ENCODE measurements around the gene ZNF641.
A peak's percentile ranks its signal among the peaks of the same experiment; 100 is the strongest.

ZNF641 gene

DNA sequence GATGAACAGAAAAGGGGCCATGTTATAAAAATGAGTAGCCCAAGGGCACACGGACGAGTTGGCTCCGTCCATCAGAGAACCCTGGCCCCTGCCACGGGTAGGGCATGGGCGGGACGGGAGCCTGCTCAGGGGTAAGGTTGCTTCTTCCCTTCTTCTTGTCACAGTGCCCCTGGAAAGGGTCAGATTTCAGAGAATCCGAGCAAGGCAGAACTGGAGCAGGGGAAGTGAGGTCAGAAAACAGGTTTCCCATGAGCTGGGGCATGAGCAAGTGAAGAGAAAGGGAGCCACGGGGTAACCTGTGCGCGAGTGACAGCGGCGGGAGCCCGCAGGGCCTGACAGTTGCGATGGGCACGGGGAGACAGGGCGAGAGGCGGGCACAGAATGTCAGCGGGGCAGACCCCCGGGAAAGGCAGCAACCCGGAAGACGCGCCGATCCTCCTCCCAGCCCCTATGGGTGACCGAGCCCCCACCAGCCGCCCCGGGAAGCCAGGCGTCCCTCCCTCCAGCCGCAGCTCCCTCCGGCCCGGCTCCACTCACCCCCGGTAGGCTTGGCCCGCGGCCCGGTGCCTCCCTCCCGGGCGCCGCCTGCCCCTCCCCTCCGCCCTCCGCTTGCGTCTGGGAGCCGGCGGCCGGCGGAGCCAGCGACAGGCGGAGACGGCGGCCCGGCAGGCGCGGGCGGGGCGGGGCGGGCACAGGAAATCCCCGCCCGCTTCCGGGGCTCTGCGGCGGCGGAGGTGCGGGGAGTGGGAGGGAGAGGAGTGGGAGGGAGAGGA lies at the start of gene ZNF641:
Gene ZNF641 (minus strand): TSS at position 671 of the 773 bp plus-strand sequence. CDS start 2,829 bp downstream, outside the sequence.
- Histone ChIP-seq H3K27me3 (ENCODE audit: control insufficient read depth, insufficient read depth, low read length) (peaks cover 23% of the 10 kb centered on the region; the same call in 1 of the 2 replicates), H3K36me3 (ENCODE audit: control insufficient read depth, insufficient read depth, low read length) (peaks cover 11% of the 10 kb centered on the region), H3K9me3 (ENCODE audit: control insufficient read depth, insufficient read depth, low read depth, low read length) (no peaks in the 10 kb centered on the region), H3K27ac (ENCODE audit: low read depth, low read length) (no peak within 1 kb of the TSS), H3K4me3 (ENCODE audit: low read depth, low read length) (peak within 1 kb of the TSS; percentile 97), H3K4me1 (ENCODE audit: control insufficient read depth, insufficient read depth, low read length) (peaks cover 5% of the 10 kb centered on the region; the same call in 1 of the 2 replicates), H3K9ac (ENCODE audit: low read length) (peak within 1 kb of the TSS; percentile 64)

DNA sequence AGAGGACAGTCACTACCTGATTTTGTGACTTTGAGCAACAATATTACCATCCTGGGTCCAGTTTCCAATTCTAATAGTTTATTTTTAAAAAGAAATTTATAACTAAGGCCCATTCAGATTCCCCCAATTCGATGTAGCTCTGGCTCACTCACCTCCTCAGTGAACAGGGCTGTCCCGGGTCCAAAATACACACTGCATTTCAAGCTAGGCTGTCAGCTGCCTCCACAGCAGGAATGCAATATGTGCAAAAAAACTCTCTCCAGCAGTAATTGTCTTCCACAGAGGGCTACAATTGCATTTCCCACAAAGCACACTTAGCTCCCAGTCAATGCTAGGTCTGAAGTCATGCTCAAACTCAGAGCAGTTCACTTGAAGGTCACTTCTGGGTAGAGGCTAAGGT lies 39.3 kb upstream of the ZNF641 start:
- H3K27me3 ChIP-seq (ENCODE audit: control insufficient read depth, insufficient read depth, low read length), result peaks cover 19% of the 10 kb centered on the region; the same call in 1 of the 2 replicates
- H3K4me1 ChIP-seq (ENCODE audit: control insufficient read depth, insufficient read depth, low read length), result no peaks in the 10 kb centered on the region
- no peak overlapping the region for H3K9ac ChIP-seq (ENCODE audit: low read length)
- H3K4me3 ChIP-seq (ENCODE audit: low read depth, low read length), result no peak overlapping the region
- no peaks in the 10 kb centered on the region for H3K36me3 ChIP-seq (ENCODE audit: control insufficient read depth, insufficient read depth, low read length)
- H3K9me3 ChIP-seq (ENCODE audit: control insufficient read depth, insufficient read depth, low read depth, low read length), result peaks cover 2% of the 10 kb centered on the region; the same call in 1 of the 2 replicates
- H3K27ac ChIP-seq (ENCODE audit: low read depth, low read length), result no peak overlapping the region

DNA sequence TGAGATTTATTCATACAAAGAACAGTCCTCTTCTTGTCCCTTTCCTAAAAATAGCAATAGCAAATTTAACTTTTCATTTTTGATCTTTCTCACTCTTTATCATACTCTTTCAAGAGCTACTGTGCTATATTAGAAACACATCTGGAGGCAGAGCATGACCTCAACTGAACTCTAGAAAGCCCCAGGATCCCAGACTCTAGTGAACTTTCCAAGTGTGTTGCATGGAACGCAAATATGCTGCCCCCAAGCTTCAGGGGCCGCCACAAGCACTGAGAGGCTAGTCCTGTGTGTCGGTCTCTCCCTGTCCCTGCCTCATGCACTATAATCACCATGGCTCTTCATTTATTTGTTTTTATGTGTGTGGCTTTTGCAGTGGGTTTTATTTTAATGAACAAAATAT lies 38.7 kb upstream of the ZNF641 start:
- H3K4me3 ChIP-seq (ENCODE audit: low read depth, low read length), result no peak overlapping the region
- H3K36me3 ChIP-seq (ENCODE audit: control insufficient read depth, insufficient read depth, low read length), result no peaks in the 10 kb centered on the region
- no peaks in the 10 kb centered on the region for H3K4me1 ChIP-seq (ENCODE audit: control insufficient read depth, insufficient read depth, low read length)
- peaks cover 2% of the 10 kb centered on the region; the same call in 1 of the 2 replicates for H3K9me3 ChIP-seq (ENCODE audit: control insufficient read depth, insufficient read depth, low read depth, low read length)
- no peak overlapping the region for H3K9ac ChIP-seq (ENCODE audit: low read length)
- peaks cover 13% of the 10 kb centered on the region; the same call in 1 of the 2 replicates for H3K27me3 ChIP-seq (ENCODE audit: control insufficient read depth, insufficient read depth, low read length)
- H3K27ac ChIP-seq (ENCODE audit: low read depth, low read length), result no peak overlapping the region

DNA sequence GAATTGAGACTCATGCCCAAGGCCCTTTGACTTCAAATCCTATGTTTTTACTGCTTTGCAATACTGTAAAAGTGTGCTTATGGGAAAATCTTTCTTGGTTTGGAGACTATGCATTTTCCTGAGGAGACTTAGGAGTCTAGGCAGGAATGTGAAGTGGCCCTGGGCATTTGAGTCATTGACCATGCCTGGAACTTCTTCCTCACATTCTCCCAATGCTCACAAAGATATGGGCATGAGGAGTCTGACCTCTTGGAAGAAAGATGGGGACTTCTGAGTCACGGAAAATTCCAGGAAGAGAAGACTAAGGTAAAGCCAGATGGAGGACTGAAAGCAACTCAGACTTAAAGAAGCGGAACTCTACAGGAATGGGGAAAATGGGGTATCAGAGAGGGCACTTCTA lies 38.2 kb upstream of the ZNF641 start:
- Histone ChIP-seq H3K27ac (ENCODE audit: low read depth, low read length) (no peak overlapping the region), H3K9ac (ENCODE audit: low read length) (no peak overlapping the region), H3K4me1 (ENCODE audit: control insufficient read depth, insufficient read depth, low read length) (no peaks in the 10 kb centered on the region), H3K9me3 (ENCODE audit: control insufficient read depth, insufficient read depth, low read depth, low read length) (peaks cover 2% of the 10 kb centered on the region; the same call in 1 of the 2 replicates), H3K4me3 (ENCODE audit: low read depth, low read length) (no peak overlapping the region), H3K36me3 (ENCODE audit: control insufficient read depth, insufficient read depth, low read length) (no peaks in the 10 kb centered on the region), H3K27me3 (ENCODE audit: control insufficient read depth, insufficient read depth, low read length) (peaks cover 10% of the 10 kb centered on the region; the same call in 1 of the 2 replicates)

DNA sequence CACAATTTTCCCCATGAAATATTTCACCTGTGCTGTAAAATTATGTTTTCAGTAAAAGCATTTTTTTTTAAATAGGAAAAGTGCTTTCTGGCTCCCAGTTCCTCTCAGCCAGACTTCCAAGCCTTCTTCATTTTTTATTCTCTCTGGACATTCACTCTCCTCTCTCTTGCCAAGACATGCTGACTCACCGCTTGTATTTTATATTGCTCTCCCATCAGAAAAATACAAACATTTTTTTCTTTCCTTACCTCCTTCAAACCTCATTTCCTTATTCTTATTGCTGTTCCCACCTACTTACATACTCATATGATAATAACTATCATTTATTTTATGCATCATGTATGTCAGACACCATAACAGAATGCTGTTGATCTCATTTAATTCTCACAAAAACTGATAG lies 37.7 kb upstream of the ZNF641 start:
- Histone ChIP-seq H3K9me3 (ENCODE audit: control insufficient read depth, insufficient read depth, low read depth, low read length) (peaks cover 2% of the 10 kb centered on the region; the same call in 1 of the 2 replicates), H3K4me1 (ENCODE audit: control insufficient read depth, insufficient read depth, low read length) (no peaks in the 10 kb centered on the region), H3K36me3 (ENCODE audit: control insufficient read depth, insufficient read depth, low read length) (no peaks in the 10 kb centered on the region), H3K27ac (ENCODE audit: low read depth, low read length) (no peak overlapping the region), H3K9ac (ENCODE audit: low read length) (no peak overlapping the region), H3K27me3 (ENCODE audit: control insufficient read depth, insufficient read depth, low read length) (peaks cover 10% of the 10 kb centered on the region; the same call in 1 of the 2 replicates), H3K4me3 (ENCODE audit: low read depth, low read length) (no peak overlapping the region)

DNA sequence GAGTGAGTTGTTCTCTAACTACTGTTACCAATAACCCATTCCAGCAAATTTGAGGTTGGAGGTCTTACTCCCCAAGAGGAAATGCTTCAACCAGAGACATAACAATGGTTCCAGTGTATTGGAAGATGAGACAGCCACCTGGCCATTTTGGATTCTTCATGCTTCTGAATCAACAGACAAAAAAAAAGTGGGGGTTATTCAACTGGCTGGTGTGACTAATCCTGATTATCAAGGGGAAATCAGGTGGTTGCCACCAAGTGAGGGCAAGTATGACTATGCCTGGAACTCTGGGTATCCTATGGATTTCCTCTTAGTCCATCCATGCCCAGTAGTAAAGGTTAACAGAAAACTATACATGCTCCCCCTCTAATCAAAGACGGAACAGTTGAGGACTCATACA lies 29.9 kb upstream of the ZNF641 start:
- H3K27me3 ChIP-seq (ENCODE audit: control insufficient read depth, insufficient read depth, low read length), result peaks cover 15% of the 10 kb centered on the region; the same call in 1 of the 2 replicates
- no peak overlapping the region for H3K27ac ChIP-seq (ENCODE audit: low read depth, low read length)
- no peaks in the 10 kb centered on the region for H3K36me3 ChIP-seq (ENCODE audit: control insufficient read depth, insufficient read depth, low read length)

DNA sequence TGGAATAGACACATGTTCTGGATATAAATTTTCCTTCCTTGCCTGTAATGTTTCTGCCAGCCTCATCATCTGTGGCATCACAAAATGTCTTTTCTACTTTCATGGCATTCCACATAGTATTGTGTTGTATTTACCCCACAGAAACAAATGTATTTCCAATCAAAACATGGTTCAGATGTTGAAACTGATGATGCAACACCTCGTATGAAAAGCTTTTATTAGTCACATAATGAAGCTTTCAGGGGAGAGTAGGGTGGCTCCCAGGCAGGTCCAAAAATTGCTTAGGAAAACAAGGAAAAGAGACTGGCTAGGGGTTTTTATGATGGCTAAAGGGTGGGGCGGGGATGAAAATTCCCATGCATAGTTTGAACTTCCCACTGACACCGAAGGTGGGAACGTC lies 29.1 kb upstream of the ZNF641 start:
- Histone ChIP-seq H3K4me3 (ENCODE audit: low read depth, low read length) (no peak overlapping the region), H3K27me3 (ENCODE audit: control insufficient read depth, insufficient read depth, low read length) (peaks cover 19% of the 10 kb centered on the region), H3K9ac (ENCODE audit: low read length) (no peak overlapping the region), H3K4me1 (ENCODE audit: control insufficient read depth, insufficient read depth, low read length) (no peaks in the 10 kb centered on the region), H3K36me3 (ENCODE audit: control insufficient read depth, insufficient read depth, low read length) (no peaks in the 10 kb centered on the region), H3K9me3 (ENCODE audit: control insufficient read depth, insufficient read depth, low read depth, low read length) (no peaks in the 10 kb centered on the region), H3K27ac (ENCODE audit: low read depth, low read length) (no peak overlapping the region)

More for the DNA sequence above, 29.9 kb upstream of the ZNF641 start:
- H3K9me3 ChIP-seq (ENCODE audit: control insufficient read depth, insufficient read depth, low read depth, low read length), result peaks cover 2% of the 10 kb centered on the region; the same call in 1 of the 2 replicates
- no peak overlapping the region for H3K4me3 ChIP-seq (ENCODE audit: low read depth, low read length)
- H3K4me1 ChIP-seq (ENCODE audit: control insufficient read depth, insufficient read depth, low read length), result no peaks in the 10 kb centered on the region
- H3K9ac ChIP-seq (ENCODE audit: low read length), result no peak overlapping the region

DNA sequence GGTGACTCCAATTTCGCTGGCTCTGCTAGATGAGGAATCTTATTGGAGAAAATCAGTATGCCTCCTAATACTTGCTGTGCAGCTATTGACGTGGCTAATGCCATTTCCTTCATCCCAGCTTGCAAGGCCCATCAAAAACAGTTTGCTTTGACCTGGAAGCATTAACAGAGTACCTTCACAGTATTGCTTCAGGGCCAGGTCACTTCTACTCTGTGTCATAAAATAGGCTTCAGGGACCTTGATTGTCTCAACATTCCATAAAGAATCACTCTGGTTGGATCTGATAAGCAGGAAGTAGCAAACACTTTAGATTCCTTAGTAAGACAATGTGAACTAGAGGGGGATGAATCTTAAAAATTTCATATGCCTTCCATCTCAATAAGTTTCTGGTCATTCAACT lies 26.9 kb upstream of the ZNF641 start:
- Histone ChIP-seq H3K9me3 (ENCODE audit: control insufficient read depth, insufficient read depth, low read depth, low read length) (no peaks in the 10 kb centered on the region), H3K4me3 (ENCODE audit: low read depth, low read length) (no peak overlapping the region), H3K4me1 (ENCODE audit: control insufficient read depth, insufficient read depth, low read length) (no peaks in the 10 kb centered on the region)

DNA sequence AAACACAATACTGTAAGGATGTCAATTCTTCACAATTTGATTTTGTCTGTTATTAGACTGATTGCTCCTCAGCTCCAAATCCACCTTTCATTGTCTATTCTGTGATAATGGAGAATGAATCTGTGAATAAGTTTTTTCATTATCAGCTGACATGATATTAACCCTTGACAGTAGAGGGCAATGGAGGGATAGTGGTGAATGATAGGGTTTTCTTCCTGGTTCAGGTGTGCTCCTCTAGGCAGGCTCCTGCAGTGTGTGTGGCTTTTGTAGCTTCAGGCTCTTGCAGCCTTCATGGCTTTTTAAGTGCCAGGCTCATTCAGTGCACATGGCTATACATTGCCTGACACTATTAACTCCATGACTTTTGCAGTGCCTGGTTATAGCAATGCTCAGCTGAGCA lies 23.4 kb upstream of the ZNF641 start:
- Histone ChIP-seq H3K27ac (ENCODE audit: low read depth, low read length) (no peak overlapping the region), H3K9me3 (ENCODE audit: control insufficient read depth, insufficient read depth, low read depth, low read length) (no peaks in the 10 kb centered on the region), H3K4me1 (ENCODE audit: control insufficient read depth, insufficient read depth, low read length) (no peaks in the 10 kb centered on the region), H3K36me3 (ENCODE audit: control insufficient read depth, insufficient read depth, low read length) (no peaks in the 10 kb centered on the region), H3K4me3 (ENCODE audit: low read depth, low read length) (no peak overlapping the region), H3K27me3 (ENCODE audit: control insufficient read depth, insufficient read depth, low read length) (peaks cover 15% of the 10 kb centered on the region), H3K9ac (ENCODE audit: low read length) (no peak overlapping the region)

More for the DNA sequence above, 26.9 kb upstream of the ZNF641 start:
- Histone ChIP-seq H3K9ac (ENCODE audit: low read length) (no peak overlapping the region), H3K36me3 (ENCODE audit: control insufficient read depth, insufficient read depth, low read length) (no peaks in the 10 kb centered on the region), H3K27ac (ENCODE audit: low read depth, low read length) (no peak overlapping the region), H3K27me3 (ENCODE audit: control insufficient read depth, insufficient read depth, low read length) (peaks cover 21% of the 10 kb centered on the region)

DNA sequence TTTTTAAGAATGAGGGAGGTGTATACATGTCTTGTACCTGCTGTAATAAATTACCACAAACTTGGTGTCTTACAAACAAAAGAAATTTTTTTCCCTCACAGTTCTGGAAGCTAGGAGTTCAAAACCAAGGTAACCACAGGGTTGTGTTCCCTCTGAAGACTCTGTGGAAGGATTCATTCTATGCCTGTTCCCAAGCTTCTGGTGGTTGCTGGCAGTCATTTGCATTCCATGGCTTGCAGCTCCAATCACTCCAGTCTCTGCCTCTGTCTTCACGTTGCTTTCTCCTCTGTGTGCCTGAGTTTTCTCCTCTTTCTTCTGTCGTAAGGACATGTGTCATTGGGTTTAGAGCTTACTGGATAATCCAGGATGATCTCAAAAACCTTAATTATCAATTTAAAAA lies 15.4 kb upstream of the ZNF641 start:
- Histone ChIP-seq H3K36me3 (ENCODE audit: control insufficient read depth, insufficient read depth, low read length) (no peaks in the 10 kb centered on the region), H3K4me1 (ENCODE audit: control insufficient read depth, insufficient read depth, low read length) (no peaks in the 10 kb centered on the region), H3K9me3 (ENCODE audit: control insufficient read depth, insufficient read depth, low read depth, low read length) (no peaks in the 10 kb centered on the region), H3K27me3 (ENCODE audit: control insufficient read depth, insufficient read depth, low read length) (no peaks in the 10 kb centered on the region), H3K4me3 (ENCODE audit: low read depth, low read length) (no peak overlapping the region), H3K27ac (ENCODE audit: low read depth, low read length) (no peak overlapping the region), H3K9ac (ENCODE audit: low read length) (no peak overlapping the region)

DNA sequence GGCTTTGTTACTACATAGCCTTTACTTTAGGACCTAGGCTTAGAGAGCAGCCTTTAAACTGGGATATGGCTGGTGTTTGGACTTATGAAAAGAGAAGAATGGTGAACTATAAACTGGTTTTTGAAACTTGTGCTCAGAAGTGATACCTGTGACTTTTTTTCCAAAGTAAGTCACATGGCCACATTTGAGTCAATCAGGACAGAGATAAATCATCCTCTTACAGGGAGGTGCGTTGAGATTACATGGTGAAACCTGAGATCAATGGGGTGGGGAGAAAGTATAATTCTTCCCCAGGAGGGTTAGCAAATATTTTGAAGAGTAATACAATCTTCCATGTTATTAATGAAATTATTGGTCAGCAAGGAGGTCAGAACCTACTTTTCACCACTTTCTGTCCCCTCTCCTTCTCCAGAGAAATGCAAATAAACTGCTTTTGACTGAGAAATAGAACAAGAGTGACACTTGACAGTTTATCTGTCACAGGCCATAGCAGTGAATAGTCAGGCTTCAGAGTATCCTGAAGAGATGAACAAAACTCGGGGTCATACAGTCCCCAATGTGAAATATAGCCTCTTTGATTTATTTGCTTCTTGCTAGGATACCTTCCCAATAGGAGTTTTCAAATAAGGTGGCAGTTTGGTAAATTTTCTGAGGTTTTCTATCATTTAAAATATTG lies 11.1 kb upstream of the ZNF641 start:
- H3K9ac ChIP-seq (ENCODE audit: low read length), result no peak overlapping the region
- no peaks in the 10 kb centered on the region for H3K4me1 ChIP-seq (ENCODE audit: control insufficient read depth, insufficient read depth, low read length)
- H3K27me3 ChIP-seq (ENCODE audit: control insufficient read depth, insufficient read depth, low read length), result peaks cover under 1% of the 10 kb centered on the region; the same call in 1 of the 2 replicates
- H3K27ac ChIP-seq (ENCODE audit: low read depth, low read length), result no peak overlapping the region
- H3K9me3 ChIP-seq (ENCODE audit: control insufficient read depth, insufficient read depth, low read depth, low read length), result no peaks in the 10 kb centered on the region
- H3K4me3 ChIP-seq (ENCODE audit: low read depth, low read length), result no peak overlapping the region
- no peaks in the 10 kb centered on the region for H3K36me3 ChIP-seq (ENCODE audit: control insufficient read depth, insufficient read depth, low read length)
